Measurements from ENCODE around the gene MYO1E.

DNA sequence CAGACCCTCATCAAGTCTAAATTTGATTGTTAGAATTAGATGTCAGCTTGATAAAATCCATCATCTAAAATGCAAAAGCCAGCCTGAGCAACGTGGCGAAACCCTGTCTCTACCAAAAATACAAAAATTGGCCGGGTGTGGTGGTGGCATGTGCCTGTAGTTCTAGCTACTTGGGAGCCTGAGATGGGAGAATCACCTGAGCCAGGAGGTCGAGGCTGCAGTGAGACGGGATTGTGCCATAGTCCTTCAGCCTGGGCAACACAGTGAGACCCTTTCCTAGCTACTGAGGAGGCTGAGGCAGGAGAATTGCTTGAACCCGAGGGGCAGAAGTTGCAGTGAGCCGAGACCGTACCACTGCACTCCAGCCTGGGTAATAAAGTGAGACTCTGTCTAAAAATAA is 69.5 kb downstream of the MYO1E start:
- no peak for TF ChIP-seq CTCF (IDR thresholded peaks at IDR 0.05)
- no peak for TF ChIP-seq POLR2A (IDR thresholded peaks at IDR 0.05)

Measured in prostate gland (tissue), 2 donors.